OCI-LY3 (cell line): Measurements from ENCODE around the gene COL6A2.

ENCODE experiments used
- H2AFZ ChIP-seq: fragments of 200-600, 300-600 bp; shearing (Covaris generic); 2 replicates; pipeline ENCODE4 v1.6.0; 2014; ENCODE audit warnings: antibody characterized with exemption, low read depth, low read length
- H3K27ac ChIP-seq: fragments of 200-600, 300-600 bp; sonication (generic); 2 replicates; pipeline ENCODE4 v1.5.1; 2014; ENCODE audit warnings: mild to moderate bottlenecking, low read length, moderate library complexity, mixed read lengths
- H3K27me3 ChIP-seq: fragments of 200-600, 300-600 bp; sonication (generic); 2 replicates; pipeline ENCODE4 v1.6.1; 2014; ENCODE audit warnings: low read depth, low read length, mixed read lengths
- H3K36me3 ChIP-seq: fragments of 200-600, 300-600 bp; sonication (generic); replicated peaks from 2 replicates; pipeline ENCODE3; 2014; ENCODE audit warnings: low read depth, low read length, mixed read lengths
- H3K4me1 ChIP-seq: fragments of 300-600, 200-600 bp; sonication (generic); 2 replicates; pipeline ENCODE4 v1.6.1; 2014; ENCODE audit warnings: low read length, mixed read lengths
- H3K4me2 ChIP-seq: fragments of 200-600, 300-600 bp; sonication (generic); 2 replicates; pipeline ENCODE4 v1.6.1; 2014; ENCODE audit warnings: low read length, mixed read lengths
- H3K4me3 ChIP-seq: fragments of 300-600, 200-600 bp; sonication (generic); 2 replicates; pipeline ENCODE4 v1.5.1; 2014; ENCODE audit warnings: antibody characterized with exemption, mild to moderate bottlenecking, low read length, moderate library complexity
- H3K79me2 ChIP-seq: fragments of 300-600, 200-600 bp; shearing (Covaris generic); 2 replicates; pipeline ENCODE4 v1.6.1; 2014; ENCODE audit warnings: mild to moderate bottlenecking, low read length, mixed read lengths
- H3K9ac ChIP-seq: fragments of 300-600, 200-600 bp; shearing (Covaris generic); 2 replicates; pipeline ENCODE4 v1.6.0; 2014; ENCODE audit warnings: mild to moderate bottlenecking, low read length, moderate library complexity
- H3K9me3 ChIP-seq: fragments of 200-600, 300-600 bp; shearing (Covaris generic); 2 replicates; pipeline ENCODE4 v1.6.1; 2014; ENCODE audit warnings: low read length, mixed read lengths; ENCODE audit not compliant: insufficient read depth
- H4K20me1 ChIP-seq: fragments of 200-600, 300-600 bp; sonication (generic); 2 replicates; pipeline ENCODE4 v1.6.1; 2016; ENCODE audit warnings: low read length, mixed read lengths; ENCODE audit not compliant: insufficient read depth
- CTCF ChIP-seq: fragments of 200-600, 300-600 bp; sonication (generic); IDR thresholded peaks from 2 replicates; pipeline ENCODE4 v1.5.1; 2014; ENCODE audit warnings: antibody characterized with exemption, low read length, low read depth
- EZH2phosphoT487 ChIP-seq: fragments of 200-600 bp; shearing (Covaris generic); IDR thresholded peaks from 2 replicates; pipeline ENCODE4 v1.6.1; 2018; ENCODE audit warnings: antibody characterized with exemption, mixed run types, low read depth

COL6A2 gene

GRCh38 chr21:46120301-46121285, 22.7 kb downstream of the COL6A2 start:
- Histone ChIP-seq H3K27me3 (no peaks in the 10 kb centered on the region), H3K4me1 (no peaks in the 10 kb centered on the region), H3K9ac (no peak overlapping the region), H3K79me2 (no peaks in the 10 kb centered on the region), H3K36me3 (no peaks in the 10 kb centered on the region), H3K27ac (no peak overlapping the region), H3K4me3 (no peak overlapping the region), H2AFZ (no peak overlapping the region), H3K9me3 (no peaks in the 10 kb centered on the region), H3K4me2 (no peak overlapping the region), H4K20me1 (no peaks in the 10 kb centered on the region)
- no peak for TF ChIP-seq EZH2phosphoT487
- TF ChIP-seq CTCF, result no peak

GRCh38 chr21:46121286-46122221, 23.6 kb downstream of the COL6A2 start:
- Histone ChIP-seq H3K27ac (no peak overlapping the region), H3K9ac (no peak overlapping the region), H4K20me1 (no peaks in the 10 kb centered on the region), H3K4me3 (no peak overlapping the region), H3K4me2 (no peak overlapping the region), H3K27me3 (no peaks in the 10 kb centered on the region), H3K36me3 (no peaks in the 10 kb centered on the region), H3K4me1 (no peaks in the 10 kb centered on the region), H3K79me2 (no peaks in the 10 kb centered on the region), H2AFZ (no peak overlapping the region), H3K9me3 (no peaks in the 10 kb centered on the region)
- no peak for TF ChIP-seq CTCF
- no peak for TF ChIP-seq EZH2phosphoT487

GRCh38 chr21:46122237-46122671, 24.3 kb downstream of the COL6A2 start:
- Histone ChIP-seq H3K79me2 (no peaks in the 10 kb centered on the region), H3K9me3 (no peaks in the 10 kb centered on the region), H3K27me3 (no peaks in the 10 kb centered on the region), H3K4me1 (no peaks in the 10 kb centered on the region), H3K27ac (no peak overlapping the region), H3K36me3 (no peaks in the 10 kb centered on the region), H2AFZ (no peak overlapping the region), H3K9ac (no peak overlapping the region), H3K4me3 (no peak overlapping the region), H3K4me2 (no peak overlapping the region), H4K20me1 (no peaks in the 10 kb centered on the region)
- TF ChIP-seq CTCF (no peak), EZH2phosphoT487 (no peak)
